Activated naive CD4-positive, alpha-beta T cell treated with Interleukin-2 at 50 U/mL for 16 hours (primary cell): ENCODE results near the gene APP.

Experiments used
- DNase-seq: peaks from one replicate; pipeline ENCODE4 v3.0.0-alpha.2; 2020

The APP gene

GRCh38 chr21:25859235-25859929 lies 311.2 kb downstream of the APP start:
- no peak for DNase-seq

- no peak for DNase-seq
These were observed 312.2 kb downstream of the APP start for GRCh38 chr21:25858325-25858724.

GRCh38 chr21:25857308-25858074 lies 313.1 kb downstream of the APP start:
- no peak for DNase-seq

GRCh38 chr21:25855576-25855975 lies 315.0 kb downstream of the APP start:
- no peak for DNase-seq

- no peak for DNase-seq
These were observed 320.3 kb downstream of the APP start for GRCh38 chr21:25850126-25850842.

GRCh38 chr21:25848309-25848708 lies 322.3 kb downstream of the APP start:
- DNase-seq = no peak

- DNase-seq = no peak
These were observed 324.8 kb downstream of the APP start for GRCh38 chr21:25845729-25846256.

GRCh38 chr21:25842925-25843324 lies 327.6 kb downstream of the APP start:
- DNase-seq = no peak

- no peak for DNase-seq
These were observed 331.8 kb downstream of the APP start for GRCh38 chr21:25838809-25839208.

- DNase-seq = no peak
These were observed 332.9 kb downstream of the APP start for GRCh38 chr21:25837533-25838265.

- no peak for DNase-seq
These were observed 334.2 kb downstream of the APP start for GRCh38 chr21:25836396-25836795.

- no peak for DNase-seq
These were observed 336.2 kb downstream of the APP start for GRCh38 chr21:25834381-25834780.

GRCh38 chr21:25831300-25831960 lies 339.1 kb downstream of the APP start:
- DNase-seq = no peak
